Progenitor cell of endocrine pancreas (in vitro differentiated cells): Measurements from ENCODE around the gene KRT14. TPM values are rescaled to one million over a fixed set of nuclear protein-coding genes. Genes with fewer than 3 reads are reported as not detected.
"Not testable (repeated sequence)": the region's sequence is repeated elsewhere in the genome, so short reads cannot be mapped to it uniquely, and the experiment has no call there.

Source experiments
- DNase-seq: peaks from one replicate; pipeline ENCODE4 v3.0.0; 2021; ENCODE audit warnings: low spot score; ENCODE audit not compliant: unreplicated experiment
- H3K27ac Mint-ChIP-seq: 2 replicates; pipeline ENCODE4 v1.8.0; 2021; ENCODE audit warnings: mild to moderate bottlenecking, moderate library complexity, mixed read lengths
- H3K27me3 Mint-ChIP-seq: 2 replicates; pipeline ENCODE4 v1.8.0; 2021; ENCODE audit warnings: mixed read lengths
- H3K36me3 Mint-ChIP-seq: 2 replicates; pipeline ENCODE4 v1.8.0; 2022; ENCODE audit warnings: mixed read lengths; ENCODE audit not compliant: insufficient read depth
- H3K4me1 Mint-ChIP-seq: 2 replicates; pipeline ENCODE4 v1.8.0; 2021; ENCODE audit warnings: low read depth, mixed read lengths
- H3K4me3 Mint-ChIP-seq: 2 replicates; pipeline ENCODE4 v1.8.0; 2021; ENCODE audit warnings: low read depth, mild to moderate bottlenecking, moderate library complexity, mixed read lengths
- H3K9me3 Mint-ChIP-seq: 2 replicates; pipeline ENCODE4 v1.8.0; 2021; ENCODE audit warnings: low read depth, mixed read lengths
- total RNA-seq: library from RNA; stranded (reverse); gene quantifications from 2 replicates; pipeline ENCODE4 v1.2.1, GENCODE V29; 2021
- TF ChIP-seq, protein P1 (sequence below): fragments of 200-600 bp; sonication (generic); IDR thresholded peaks from one replicate; pipeline ENCODE4 v1.5.0; 2021; ENCODE audit warnings: antibody characterized with exemption, mild to moderate bottlenecking; ENCODE audit not compliant: unreplicated experiment

Gene KRT14
- total RNA-seq, 1 donor from 2014 or later = not detected

DNA sequence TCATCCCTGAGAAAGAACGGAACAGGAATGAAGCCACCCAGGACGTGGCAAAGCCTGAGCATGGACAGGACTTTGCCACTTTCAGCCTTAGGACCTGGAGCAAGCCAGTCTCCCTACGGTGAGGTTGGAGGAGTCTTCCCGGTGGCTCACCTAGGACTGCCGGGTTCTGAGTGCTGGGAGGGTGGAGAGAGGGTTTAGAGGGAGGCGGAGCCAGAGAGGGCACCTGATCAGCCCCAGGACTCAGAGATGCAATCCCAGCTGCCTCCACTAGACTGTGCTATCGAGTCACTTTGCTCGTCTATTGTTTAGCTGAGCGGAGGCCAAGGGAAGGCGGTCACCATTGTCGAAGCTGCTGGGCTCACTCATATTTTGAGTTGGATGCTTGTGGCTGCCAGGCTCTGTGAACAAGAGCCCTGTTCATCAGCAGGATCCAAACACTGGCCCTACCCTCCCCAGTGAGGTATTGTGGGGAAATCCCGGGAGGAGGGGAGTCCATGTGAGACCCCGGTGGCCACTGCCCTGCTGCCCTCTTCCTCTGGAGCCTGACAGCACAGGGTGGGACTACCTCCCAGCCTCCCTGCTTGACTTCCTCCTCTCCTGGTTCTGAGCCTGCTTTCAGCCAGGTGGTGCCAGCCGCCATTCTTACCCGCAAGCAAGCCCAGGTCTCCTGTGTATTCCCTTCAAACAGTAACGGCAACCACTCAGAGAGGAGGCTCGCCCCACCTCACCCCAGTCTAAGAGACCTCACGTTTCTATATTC, 7.0 kb downstream of the KRT14 start:
- DNase-seq = peak; percentile 64

DNA sequence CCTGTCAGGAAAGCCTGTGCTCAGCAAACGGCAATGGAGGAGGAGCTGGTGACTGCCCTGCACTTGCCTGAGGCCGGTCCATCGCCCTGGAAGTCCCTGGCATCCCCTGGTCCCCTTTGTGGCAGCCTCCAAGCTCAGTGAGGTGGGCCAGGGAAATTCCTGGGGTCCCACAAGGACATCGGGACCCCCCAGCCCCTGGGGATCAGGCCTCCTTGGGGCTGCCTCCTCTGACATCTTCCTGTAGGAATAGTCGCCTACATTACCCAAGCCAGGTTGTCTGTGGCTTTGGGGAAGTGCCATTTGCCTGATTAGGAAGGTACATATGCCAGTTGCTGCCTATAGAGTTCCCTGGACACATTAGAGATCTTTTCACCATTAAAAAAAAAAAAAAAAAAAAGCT, 7.7 kb downstream of the KRT14 start:
- H3K4me1 Mint-ChIP-seq = no peaks in the 10 kb centered on the region
- no peaks in the 10 kb centered on the region for H3K9me3 Mint-ChIP-seq
- H3K4me3 Mint-ChIP-seq = no peak overlapping the region

More for the DNA sequence above, 7.0 kb downstream of the KRT14 start:
- Mint-ChIP-seq H3K36me3 (no peaks in the 10 kb centered on the region), H3K9me3 (no peaks in the 10 kb centered on the region), H3K27ac (no peak overlapping the region), H3K4me3 (no peak overlapping the region), H3K4me1 (no peaks in the 10 kb centered on the region), H3K27me3 (peaks cover 15% of the 10 kb centered on the region)
- TF ChIP-seq, protein P1, sequence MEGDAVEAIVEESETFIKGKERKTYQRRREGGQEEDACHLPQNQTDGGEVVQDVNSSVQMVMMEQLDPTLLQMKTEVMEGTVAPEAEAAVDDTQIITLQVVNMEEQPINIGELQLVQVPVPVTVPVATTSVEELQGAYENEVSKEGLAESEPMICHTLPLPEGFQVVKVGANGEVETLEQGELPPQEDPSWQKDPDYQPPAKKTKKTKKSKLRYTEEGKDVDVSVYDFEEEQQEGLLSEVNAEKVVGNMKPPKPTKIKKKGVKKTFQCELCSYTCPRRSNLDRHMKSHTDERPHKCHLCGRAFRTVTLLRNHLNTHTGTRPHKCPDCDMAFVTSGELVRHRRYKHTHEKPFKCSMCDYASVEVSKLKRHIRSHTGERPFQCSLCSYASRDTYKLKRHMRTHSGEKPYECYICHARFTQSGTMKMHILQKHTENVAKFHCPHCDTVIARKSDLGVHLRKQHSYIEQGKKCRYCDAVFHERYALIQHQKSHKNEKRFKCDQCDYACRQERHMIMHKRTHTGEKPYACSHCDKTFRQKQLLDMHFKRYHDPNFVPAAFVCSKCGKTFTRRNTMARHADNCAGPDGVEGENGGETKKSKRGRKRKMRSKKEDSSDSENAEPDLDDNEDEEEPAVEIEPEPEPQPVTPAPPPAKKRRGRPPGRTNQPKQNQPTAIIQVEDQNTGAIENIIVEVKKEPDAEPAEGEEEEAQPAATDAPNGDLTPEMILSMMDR = peak; percentile 65

DNA sequence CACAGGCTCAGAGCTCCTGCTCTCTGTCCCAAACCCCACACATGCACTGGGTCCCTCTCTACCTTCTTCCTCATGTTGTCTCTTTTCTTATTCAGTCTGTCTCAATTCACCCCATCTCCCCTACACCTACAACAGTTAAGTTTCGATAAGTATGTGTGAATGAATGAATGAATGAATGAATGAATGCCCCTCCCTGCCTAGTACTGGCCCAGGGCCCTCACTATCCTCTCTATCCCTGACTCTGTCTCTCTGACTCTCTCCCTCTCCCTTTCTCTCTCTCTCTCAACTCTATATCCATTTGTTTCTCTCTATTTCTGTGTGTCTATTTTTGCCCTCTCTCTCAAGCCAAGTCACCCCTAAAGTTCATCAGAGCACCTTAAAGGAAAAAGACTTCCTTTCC, 8.2 kb downstream of the KRT14 start:
- H3K4me1 Mint-ChIP-seq = no peaks in the 10 kb centered on the region
- no peak overlapping the region for H3K27ac Mint-ChIP-seq
- no peak overlapping the region for H3K4me3 Mint-ChIP-seq
- DNase-seq = no peak
- H3K9me3 Mint-ChIP-seq = no peaks in the 10 kb centered on the region
- TF ChIP-seq, protein P1 = no peak
- peaks cover 13% of the 10 kb centered on the region for H3K27me3 Mint-ChIP-seq
- no peaks in the 10 kb centered on the region for H3K36me3 Mint-ChIP-seq

More for the DNA sequence above, 7.7 kb downstream of the KRT14 start:
- H3K27ac Mint-ChIP-seq = no peak overlapping the region
- peaks cover 12% of the 10 kb centered on the region for H3K27me3 Mint-ChIP-seq
- H3K36me3 Mint-ChIP-seq = no peaks in the 10 kb centered on the region
- TF ChIP-seq, protein P1 = no peak
- DNase-seq = no peak

DNA sequence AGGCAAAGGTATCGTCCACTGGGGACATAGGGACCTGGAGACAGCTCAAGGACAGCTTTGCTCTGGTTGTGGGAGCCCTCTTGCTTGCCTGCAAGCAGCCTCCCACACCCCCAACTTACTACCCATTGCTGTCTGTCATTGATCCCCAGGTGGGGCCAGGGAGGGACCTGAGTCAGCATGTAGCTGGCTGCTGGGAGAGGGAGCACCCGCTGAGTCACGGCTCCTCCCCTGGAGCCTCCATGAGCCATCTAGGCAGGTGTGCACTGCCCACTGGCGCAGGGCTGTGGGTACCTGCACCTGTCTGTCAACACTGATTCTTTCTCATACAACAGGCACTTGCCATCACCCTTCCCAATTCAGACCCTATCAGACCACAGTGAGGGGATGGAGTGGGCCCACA, 10.0 kb downstream of the KRT14 start:
- not testable (repeated sequence) for DNase-seq, H3K36me3 Mint-ChIP-seq, H3K27ac Mint-ChIP-seq, H3K4me1 Mint-ChIP-seq, H3K4me3 Mint-ChIP-seq, H3K9me3 Mint-ChIP-seq
- peaks cover 20% of the 10 kb centered on the region for H3K27me3 Mint-ChIP-seq

DNA sequence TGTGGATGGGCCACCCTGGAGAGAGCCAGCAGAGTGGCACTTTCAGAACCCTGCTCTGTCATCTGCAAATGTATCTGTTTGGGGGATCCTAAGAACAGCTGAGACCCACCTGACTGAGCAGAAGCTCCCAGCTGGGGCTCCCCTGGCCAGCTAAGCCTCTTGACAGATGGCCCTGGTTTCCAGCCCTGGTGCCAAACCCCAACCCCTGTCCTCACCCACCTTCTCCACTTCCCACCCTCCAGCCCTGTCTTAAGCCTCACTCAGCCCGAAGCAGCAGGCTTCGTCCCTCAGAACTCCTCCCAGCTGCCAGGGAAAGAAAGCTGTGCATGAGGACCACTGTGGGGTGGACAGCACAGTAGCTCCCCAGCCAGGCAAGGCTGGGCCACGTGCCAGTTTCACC, 11.4 kb downstream of the KRT14 start:
- DNase-seq = no peak
- Mint-ChIP-seq H3K4me1 (no peaks in the 10 kb centered on the region), H3K36me3 (no peaks in the 10 kb centered on the region), H3K27ac (no peak overlapping the region), H3K27me3 (peaks cover 26% of the 10 kb centered on the region), H3K4me3 (no peak overlapping the region), H3K9me3 (no peaks in the 10 kb centered on the region)
- TF ChIP-seq, protein P1 = no peak
